DND-41 (cell line): Measurements from ENCODE around the gene POSTN.

Experiments
- ATAC-seq: fragments of 200-7000 bp; cut with Tn5 transposase; 3 replicates; pipeline ENCODE4 v1.9.1; 2021; ENCODE audit warnings: low read depth; ENCODE audit not compliant: insufficient read depth
- DNase-seq: peaks from one replicate; pipeline ENCODE4 v3.0.0-alpha.2; 2020
- H2AFZ ChIP-seq: 2 replicates; pipeline ENCODE4 v1.6.0; 2012; ENCODE audit warnings: low read depth, low read length
- H3K27ac ChIP-seq: 2 replicates; pipeline ENCODE4 v1.5.1; 2012; ENCODE audit warnings: low read length, inconsistent platforms
- H3K27me3 ChIP-seq: fragments of 200-600 bp; sonication (generic); 2 replicates; pipeline ENCODE4 v1.6.0; 2012; ENCODE audit warnings: low read length, mild to moderate bottlenecking, inconsistent platforms; ENCODE audit not compliant: insufficient read depth, poor library complexity
- H3K36me3 ChIP-seq: 2 replicates; pipeline ENCODE4 v1.5.1; 2012; ENCODE audit warnings: low read length, inconsistent platforms; ENCODE audit not compliant: insufficient read depth
- H3K4me1 ChIP-seq: 2 replicates; pipeline ENCODE4 v1.5.1; 2012; ENCODE audit warnings: mild to moderate bottlenecking, low read length; ENCODE audit not compliant: insufficient read depth
- H3K4me2 ChIP-seq: 2 replicates; pipeline ENCODE4 v1.6.0; 2012; ENCODE audit warnings: mild to moderate bottlenecking, moderate library complexity, low read length, inconsistent platforms; ENCODE audit not compliant: insufficient read depth
- H3K4me3 ChIP-seq, 2 experiments: fragments of 200-600 bp in 1 of 2; shearing (Covaris generic) in 1 of 2; 2 replicates each; pipeline ENCODE4 v1.5.1; 2012 to 2016; ENCODE audit warnings: inconsistent platforms in 2 of 2, low read length in 2 of 2, mild to moderate bottlenecking in 2 of 2, low read depth in 1 of 2, moderate library complexity in 1 of 2
- H3K79me2 ChIP-seq: 2 replicates; pipeline ENCODE4 v1.6.0; 2012; ENCODE audit warnings: low read length, inconsistent platforms; ENCODE audit not compliant: insufficient read depth
- H3K9ac ChIP-seq: 2 replicates; pipeline ENCODE4 v1.6.0; 2012; ENCODE audit warnings: low read depth, mild to moderate bottlenecking, inconsistent platforms, low read length, moderate library complexity
- H3K9me3 ChIP-seq: 2 replicates; pipeline ENCODE4 v1.5.1; 2012; ENCODE audit warnings: low read length, moderate library complexity, mild to moderate bottlenecking, inconsistent platforms; ENCODE audit not compliant: insufficient read depth, severe bottlenecking
- H4K20me1 ChIP-seq: 2 replicates; pipeline ENCODE4 v1.6.0; 2012; ENCODE audit warnings: low read length; ENCODE audit not compliant: insufficient read depth
- CTCF ChIP-seq: IDR thresholded peaks from 2 replicates; pipeline ENCODE4 v1.5.1; 2012; ENCODE audit warnings: borderline replicate concordance, low read length, moderate library complexity, mild to moderate bottlenecking; ENCODE audit not compliant: poor library complexity, severe bottlenecking; ENCODE audit errors: extremely low read depth
- EZH2 ChIP-seq: IDR thresholded peaks from 3 replicates; pipeline ENCODE4 v1.6.1; 2012; ENCODE audit warnings: borderline replicate concordance, low read depth, mild to moderate bottlenecking, moderate library complexity, low read length, inconsistent platforms; ENCODE audit not compliant: severe bottlenecking

The POSTN gene

GRCh38 chr13:37534676-37535075, 63.9 kb downstream of the POSTN start:
- Histone ChIP-seq H4K20me1 (no peaks in the 10 kb centered on the region), H3K27me3 (no peaks in the 10 kb centered on the region), H2AFZ (no peak overlapping the region), H3K4me2 (no peak overlapping the region), H3K9me3 (no peaks in the 10 kb centered on the region), H3K79me2 (no peaks in the 10 kb centered on the region), H3K27ac (no peak overlapping the region), H3K4me1 (no peaks in the 10 kb centered on the region), H3K9ac (no peak overlapping the region), H3K4me3 (no peak overlapping the region), H3K36me3 (no peaks in the 10 kb centered on the region)
- DNase-seq (no peak), ATAC-seq (no peak)
- no peak for TF ChIP-seq CTCF
- no peak for TF ChIP-seq EZH2

DNA sequence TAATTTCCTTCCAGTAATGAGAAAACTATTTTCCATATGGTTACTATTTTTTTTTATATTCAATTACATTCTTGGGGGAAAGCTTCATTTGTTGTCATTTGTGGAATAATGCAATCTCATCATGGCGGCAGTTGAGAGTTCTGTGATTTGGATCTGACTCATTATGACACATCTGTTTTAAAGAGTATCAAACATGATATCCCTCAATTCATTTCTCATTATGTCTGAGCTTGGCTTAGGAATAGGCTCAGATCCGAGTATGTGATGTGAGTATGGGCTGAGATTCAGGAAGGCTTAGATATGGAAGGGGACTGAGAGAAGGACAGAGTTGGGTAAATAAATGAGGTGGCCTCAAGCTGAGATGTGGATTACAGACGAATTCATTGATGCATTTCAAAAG, 64.4 kb downstream of the POSTN start:
- no peak for TF ChIP-seq CTCF
- no peak for TF ChIP-seq EZH2
- H3K4me3 ChIP-seq: no peak overlapping the region
- H3K4me2 ChIP-seq: no peak overlapping the region
- no peak overlapping the region for H3K9ac ChIP-seq
- no peaks in the 10 kb centered on the region for H3K36me3 ChIP-seq
- no peak overlapping the region for H2AFZ ChIP-seq
- no peaks in the 10 kb centered on the region for H3K79me2 ChIP-seq
- H4K20me1 ChIP-seq: no peaks in the 10 kb centered on the region
- no peaks in the 10 kb centered on the region for H3K27me3 ChIP-seq
- H3K4me1 ChIP-seq: no peaks in the 10 kb centered on the region
- H3K27ac ChIP-seq: no peak overlapping the region
- DNase-seq (no peak), ATAC-seq (no peak)
- H3K9me3 ChIP-seq: no peaks in the 10 kb centered on the region

GRCh38 chr13:37531049-37531448, 67.5 kb downstream of the POSTN start:
- H3K9me3 ChIP-seq: no peaks in the 10 kb centered on the region
- H3K27me3 ChIP-seq: no peaks in the 10 kb centered on the region
- H3K36me3 ChIP-seq: no peaks in the 10 kb centered on the region
- no peak overlapping the region for H3K27ac ChIP-seq
- TF ChIP-seq EZH2: no peak
- no peak for TF ChIP-seq CTCF
- no peak overlapping the region for H3K4me2 ChIP-seq
- no peak overlapping the region for H3K4me3 ChIP-seq
- H3K9ac ChIP-seq: no peak overlapping the region
- ATAC-seq (no peak), DNase-seq (no peak)
- H4K20me1 ChIP-seq: no peaks in the 10 kb centered on the region
- H2AFZ ChIP-seq: no peak overlapping the region
- H3K4me1 ChIP-seq: no peaks in the 10 kb centered on the region
- no peaks in the 10 kb centered on the region for H3K79me2 ChIP-seq

- no peaks in the 10 kb centered on the region for H3K27me3 ChIP-seq
- ATAC-seq (no peak), DNase-seq (no peak)
- H3K9ac ChIP-seq: no peak overlapping the region
- no peak overlapping the region for H3K4me3 ChIP-seq
- H3K36me3 ChIP-seq: no peaks in the 10 kb centered on the region
- H3K4me2 ChIP-seq: no peak overlapping the region
- H4K20me1 ChIP-seq: no peaks in the 10 kb centered on the region
- no peak overlapping the region for H3K27ac ChIP-seq
- H3K79me2 ChIP-seq: no peaks in the 10 kb centered on the region
- H3K9me3 ChIP-seq: no peaks in the 10 kb centered on the region
- H3K4me1 ChIP-seq: no peaks in the 10 kb centered on the region
- no peak overlapping the region for H2AFZ ChIP-seq
- TF ChIP-seq CTCF: no peak
- no peak for TF ChIP-seq EZH2
These were observed 68.7 kb downstream of the POSTN start for GRCh38 chr13:37529751-37530385.
